ENCODE data around the gene TICRR. TPM values are rescaled to one million over a fixed set of nuclear protein-coding genes. Genes with fewer than 3 reads are reported as not detected.

The TICRR gene
- total and polyA plus RNA-seq, 2 of the 13 experiments (the other 11 are each of a cell fraction or from before 2014, with no cell fraction given) = 4.1 to 14.3 TPM

DNA sequence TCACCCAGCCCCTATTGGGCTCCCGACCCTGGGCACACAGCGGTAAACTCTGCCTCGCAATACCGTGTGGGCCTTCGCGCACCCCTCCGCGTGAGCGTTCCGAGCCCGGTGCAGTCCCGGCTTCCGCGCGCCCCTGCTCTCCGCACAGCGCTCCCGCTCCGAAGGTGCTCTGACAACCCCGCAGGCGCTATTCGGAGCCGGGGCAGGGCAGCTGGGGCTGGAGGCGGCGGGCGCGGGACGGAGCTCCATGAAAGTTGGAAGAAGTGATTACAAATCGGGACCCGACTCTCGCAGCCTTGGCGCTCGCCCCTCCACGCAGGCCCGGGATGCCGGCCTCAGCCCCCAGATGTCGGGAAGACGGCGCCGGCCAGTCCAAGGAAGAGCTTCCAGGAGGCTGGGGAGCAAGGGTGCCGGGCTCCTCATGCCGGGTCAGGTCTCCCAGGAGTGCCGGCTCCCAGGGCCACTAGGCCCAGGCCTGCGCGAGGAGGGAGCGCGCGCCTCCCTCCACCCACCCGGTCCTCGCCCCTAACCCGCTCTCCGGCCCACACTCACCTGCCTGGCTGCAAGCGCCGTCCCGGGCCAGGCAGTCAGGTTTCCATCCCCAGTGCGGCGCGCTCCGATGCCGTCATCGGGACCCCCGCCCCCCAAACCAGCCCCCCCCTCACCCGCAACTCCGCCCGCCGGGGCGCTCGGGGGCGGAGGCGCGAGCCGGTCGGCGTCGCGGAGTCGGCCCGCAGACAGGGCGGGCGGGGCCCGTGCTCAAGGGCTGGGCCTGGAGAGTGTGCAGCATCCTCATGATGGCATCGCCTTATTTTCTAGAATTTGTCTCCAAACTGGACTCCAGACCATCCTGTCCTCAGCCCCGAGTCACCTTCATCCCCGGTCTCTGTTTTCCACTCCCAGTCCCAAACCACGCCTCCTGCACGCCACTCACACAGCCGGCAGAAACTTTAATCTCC is 79.9 kb downstream of the TICRR start, which contains the start of gene KIF7 (continued):
- TF ChIP-seq, protein P1, sequence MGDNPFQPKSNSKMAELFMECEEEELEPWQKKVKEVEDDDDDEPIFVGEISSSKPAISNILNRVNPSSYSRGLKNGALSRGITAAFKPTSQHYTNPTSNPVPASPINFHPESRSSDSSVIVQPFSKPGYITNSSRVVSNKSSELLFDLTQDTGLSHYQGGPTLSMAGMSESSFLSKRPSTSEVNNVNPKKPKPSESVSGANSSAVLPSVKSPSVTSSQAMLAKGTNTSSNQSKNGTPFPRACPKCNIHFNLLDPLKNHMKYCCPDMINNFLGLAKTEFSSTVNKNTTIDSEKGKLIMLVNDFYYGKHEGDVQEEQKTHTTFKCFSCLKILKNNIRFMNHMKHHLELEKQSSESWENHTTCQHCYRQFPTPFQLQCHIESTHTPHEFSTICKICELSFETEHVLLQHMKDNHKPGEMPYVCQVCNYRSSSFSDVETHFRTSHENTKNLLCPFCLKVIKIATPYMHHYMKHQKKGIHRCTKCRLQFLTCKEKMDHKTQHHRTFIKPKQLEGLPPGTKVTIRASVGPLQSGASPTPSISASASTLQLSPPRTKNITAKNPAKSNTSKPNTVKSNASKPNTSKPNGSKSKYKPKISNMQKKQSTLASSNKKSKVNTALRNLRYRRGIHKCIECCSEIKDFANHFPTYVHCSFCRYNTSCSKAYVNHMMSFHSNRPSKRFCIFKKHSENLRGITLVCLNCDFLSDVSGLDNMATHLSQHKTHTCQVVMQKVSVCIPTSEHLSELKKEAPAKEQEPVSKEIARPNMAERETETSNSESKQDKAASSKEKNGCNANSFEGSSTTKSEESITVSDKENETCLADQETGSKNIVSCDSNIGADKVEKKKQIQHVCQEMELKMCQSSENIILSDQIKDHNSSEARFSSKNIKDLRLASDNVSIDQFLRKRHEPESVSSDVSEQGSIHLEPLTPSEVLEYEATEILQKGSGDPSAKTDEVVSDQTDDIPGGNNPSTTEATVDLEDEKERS (CRISPR knock-in tag; IDR thresholded peaks at IDR 0.05) = no peak
- TF ChIP-seq, protein P2, sequence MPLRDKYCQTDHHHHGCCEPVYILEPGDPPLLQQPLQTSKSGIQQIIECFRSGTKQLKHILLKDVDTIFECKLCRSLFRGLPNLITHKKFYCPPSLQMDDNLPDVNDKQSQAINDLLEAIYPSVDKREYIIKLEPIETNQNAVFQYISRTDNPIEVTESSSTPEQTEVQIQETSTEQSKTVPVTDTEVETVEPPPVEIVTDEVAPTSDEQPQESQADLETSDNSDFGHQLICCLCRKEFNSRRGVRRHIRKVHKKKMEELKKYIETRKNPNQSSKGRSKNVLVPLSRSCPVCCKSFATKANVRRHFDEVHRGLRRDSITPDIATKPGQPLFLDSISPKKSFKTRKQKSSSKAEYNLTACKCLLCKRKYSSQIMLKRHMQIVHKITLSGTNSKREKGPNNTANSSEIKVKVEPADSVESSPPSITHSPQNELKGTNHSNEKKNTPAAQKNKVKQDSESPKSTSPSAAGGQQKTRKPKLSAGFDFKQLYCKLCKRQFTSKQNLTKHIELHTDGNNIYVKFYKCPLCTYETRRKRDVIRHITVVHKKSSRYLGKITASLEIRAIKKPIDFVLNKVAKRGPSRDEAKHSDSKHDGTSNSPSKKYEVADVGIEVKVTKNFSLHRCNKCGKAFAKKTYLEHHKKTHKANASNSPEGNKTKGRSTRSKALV (CRISPR knock-in tag; IDR thresholded peaks at IDR 0.05) = peak; percentile 96
- TF ChIP-seq, protein P3, sequence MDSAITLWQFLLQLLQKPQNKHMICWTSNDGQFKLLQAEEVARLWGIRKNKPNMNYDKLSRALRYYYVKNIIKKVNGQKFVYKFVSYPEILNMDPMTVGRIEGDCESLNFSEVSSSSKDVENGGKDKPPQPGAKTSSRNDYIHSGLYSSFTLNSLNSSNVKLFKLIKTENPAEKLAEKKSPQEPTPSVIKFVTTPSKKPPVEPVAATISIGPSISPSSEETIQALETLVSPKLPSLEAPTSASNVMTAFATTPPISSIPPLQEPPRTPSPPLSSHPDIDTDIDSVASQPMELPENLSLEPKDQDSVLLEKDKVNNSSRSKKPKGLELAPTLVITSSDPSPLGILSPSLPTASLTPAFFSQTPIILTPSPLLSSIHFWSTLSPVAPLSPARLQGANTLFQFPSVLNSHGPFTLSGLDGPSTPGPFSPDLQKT (CRISPR knock-in tag; IDR thresholded peaks at IDR 0.05; ENCODE audit: borderline replicate concordance) = no peak
- TF ChIP-seq HHEX (CRISPR knock-in tag; IDR thresholded peaks at IDR 0.05) = no peak
- no peak for TF ChIP-seq KAT8 (CRISPR knock-in tag; IDR thresholded peaks at IDR 0.05)
- TF ChIP-seq ZFAT (CRISPR knock-in tag; conservative IDR thresholded peaks at IDR 0.05) = no peak
- no peak for TF ChIP-seq REL (CRISPR knock-in tag; conservative IDR thresholded peaks at IDR 0.05)
- no peak for TF ChIP-seq ZNF878 (CRISPR knock-in tag; IDR thresholded peaks at IDR 0.05)
- no peak for TF ChIP-seq SOX6 (IDR thresholded peaks at IDR 0.05)
- peak; percentile 40; the same call in 1 of the 2 replicates for TF ChIP-seq SOX6 (CRISPR knock-in tag; IDR thresholded peaks at IDR 0.05)
- no peak for TF ChIP-seq TGIF2 (CRISPR knock-in tag; IDR thresholded peaks at IDR 0.05)
- 0 out of 2 replicates have a peak, but pooled peaks have one; percentile 40 for TF ChIP-seq ZNF768 (CRISPR knock-in tag; IDR thresholded peaks at IDR 0.05)
- TF ChIP-seq ZNF616 (CRISPR knock-in tag; IDR thresholded peaks at IDR 0.05; ENCODE audit: low read depth) = no peak
- TF ChIP-seq ZFX (CRISPR knock-in tag; IDR thresholded peaks at IDR 0.05; ENCODE audit: low read depth) = peak; percentile 71
- no peak for TF ChIP-seq TRIM24 (CRISPR knock-in tag; IDR thresholded peaks at IDR 0.05)
- 0 out of 2 replicates have a peak, but pooled peaks have one; percentile 46 for TF ChIP-seq NFKB2 (CRISPR knock-in tag; IDR thresholded peaks at IDR 0.05; ENCODE audit: borderline replicate concordance)
- TF ChIP-seq, protein P4, sequence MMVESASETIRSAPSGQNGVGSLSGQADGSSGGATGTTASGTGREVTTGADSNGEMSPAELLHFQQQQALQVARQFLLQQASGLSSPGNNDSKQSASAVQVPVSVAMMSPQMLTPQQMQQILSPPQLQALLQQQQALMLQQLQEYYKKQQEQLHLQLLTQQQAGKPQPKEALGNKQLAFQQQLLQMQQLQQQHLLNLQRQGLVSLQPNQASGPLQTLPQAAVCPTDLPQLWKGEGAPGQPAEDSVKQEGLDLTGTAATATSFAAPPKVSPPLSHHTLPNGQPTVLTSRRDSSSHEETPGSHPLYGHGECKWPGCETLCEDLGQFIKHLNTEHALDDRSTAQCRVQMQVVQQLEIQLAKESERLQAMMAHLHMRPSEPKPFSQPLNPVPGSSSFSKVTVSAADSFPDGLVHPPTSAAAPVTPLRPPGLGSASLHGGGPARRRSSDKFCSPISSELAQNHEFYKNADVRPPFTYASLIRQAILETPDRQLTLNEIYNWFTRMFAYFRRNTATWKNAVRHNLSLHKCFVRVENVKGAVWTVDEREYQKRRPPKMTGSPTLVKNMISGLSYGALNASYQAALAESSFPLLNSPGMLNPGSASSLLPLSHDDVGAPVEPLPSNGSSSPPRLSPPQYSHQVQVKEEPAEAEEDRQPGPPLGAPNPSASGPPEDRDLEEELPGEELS (CRISPR knock-in tag; IDR thresholded peaks at IDR 0.05) = no peak
- TF ChIP-seq, protein P5, sequence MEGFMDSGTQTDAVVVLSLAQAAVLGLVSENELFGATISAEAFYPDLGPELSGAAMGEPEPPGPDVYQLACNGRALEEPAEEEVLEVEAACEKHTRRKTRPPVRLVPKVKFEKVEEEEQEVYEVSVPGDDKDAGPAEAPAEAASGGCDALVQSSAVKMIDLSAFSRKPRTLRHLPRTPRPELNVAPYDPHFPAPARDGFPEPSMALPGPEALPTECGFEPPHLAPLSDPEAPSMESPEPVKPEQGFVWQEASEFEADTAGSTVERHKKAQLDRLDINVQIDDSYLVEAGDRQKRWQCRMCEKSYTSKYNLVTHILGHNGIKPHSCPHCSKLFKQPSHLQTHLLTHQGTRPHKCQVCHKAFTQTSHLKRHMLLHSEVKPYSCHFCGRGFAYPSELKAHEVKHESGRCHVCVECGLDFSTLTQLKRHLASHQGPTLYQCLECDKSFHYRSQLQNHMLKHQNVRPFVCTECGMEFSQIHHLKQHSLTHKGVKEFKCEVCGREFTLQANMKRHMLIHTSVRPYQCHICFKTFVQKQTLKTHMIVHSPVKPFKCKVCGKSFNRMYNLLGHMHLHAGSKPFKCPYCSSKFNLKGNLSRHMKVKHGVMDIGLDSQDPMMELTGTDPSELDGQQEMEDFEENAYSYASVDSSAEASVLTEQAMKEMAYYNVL (CRISPR knock-in tag; IDR thresholded peaks at IDR 0.05; ENCODE audit: borderline replicate concordance) = 0 out of 2 replicates have a peak, but pooled peaks have one; percentile 23
- no peak for TF ChIP-seq KLF13 (CRISPR knock-in tag; IDR thresholded peaks at IDR 0.05)
